HEK293 (cell line): ENCODE results near the gene BRD8.

ENCODE experiments used
- CTCF ChIA-PET: fragments of 350-600 bp; formaldehyde crosslinking; extraction: SDS; loops from one replicate; lab custom pipeline; 2021; ENCODE audit warnings: antibody characterized with exemption; lab: Yijun Ruan, JAX
- POLR2A ChIA-PET: fragments of 300-600 bp; formaldehyde crosslinking; extraction: SDS; loops from one replicate; lab custom pipeline; 2020; ENCODE audit warnings: antibody characterized with exemption, inconsistent platforms; lab: Yijun Ruan, JAX
- H3K27ac ChIP-seq: fragments of 200-500 bp; sonication (Bioruptor generic); 2 replicates; pipeline ENCODE4 v1.5.1; 2014; ENCODE audit warnings: low read depth, low read length, control low read depth, inconsistent platforms; ENCODE audit errors: extremely low read depth
- H3K36me3 ChIP-seq, 2 experiments: fragments of 200-500 bp in 1 of 2; sonication (Bioruptor generic) in 1 of 2; 1 replicate in 1 of 2; 2 replicates in 1 of 2; pipeline ENCODE4 v1.5.1; 2014 to 2017; ENCODE audit warnings: inconsistent platforms in 2 of 2, low read length in 2 of 2; ENCODE audit not compliant: control insufficient read depth in 2 of 2, insufficient read depth in 1 of 2
- H3K4me1 ChIP-seq: fragments of 200-500 bp; sonication (Bioruptor generic); 2 replicates; pipeline ENCODE4 v1.5.1; 2014; ENCODE audit warnings: mild to moderate bottlenecking, low read length, inconsistent platforms; ENCODE audit not compliant: control insufficient read depth, insufficient read depth
- H3K4me3 ChIP-seq: 2 replicates; pipeline ENCODE4 v1.5.1; 2011; ENCODE audit warnings: low read depth, mild to moderate bottlenecking, control low read depth, low read length, moderate library complexity
- H3K9me3 ChIP-seq: fragments of 200-500 bp; sonication (Bioruptor generic); 2 replicates; pipeline ENCODE4 v1.5.1; 2014; ENCODE audit warnings: low read depth, low read length, inconsistent platforms; ENCODE audit not compliant: control insufficient read depth, insufficient read depth
- GFI1B ChIP-seq: fragments of 450-650 bp; formaldehyde crosslinking; IDR thresholded peaks from 2 replicates; pipeline ENCODE4 v1.5.1; 2016; ENCODE audit warnings: missing biosample characterization, missing genetic modification characterization
- GLI2 ChIP-seq: fragments of 450-650 bp; formaldehyde crosslinking; IDR thresholded peaks from 2 replicates; pipeline ENCODE4; 2017; ENCODE audit warnings: missing biosample characterization, missing genetic modification characterization, low read depth, borderline replicate concordance
- KLF16 ChIP-seq: fragments of 450-650 bp; formaldehyde crosslinking; IDR thresholded peaks from 2 replicates; pipeline ENCODE4 v1.5.1; 2017; ENCODE audit warnings: missing biosample characterization, missing genetic modification characterization
- KLF8 ChIP-seq: fragments of 450-650 bp; formaldehyde crosslinking; IDR thresholded peaks from 2 replicates; pipeline ENCODE4 v1.5.1; 2016; ENCODE audit warnings: missing biosample characterization, missing genetic modification characterization
- MYNN ChIP-seq: fragments of 450-650 bp; formaldehyde crosslinking; IDR thresholded peaks from 2 replicates; pipeline ENCODE4 v1.5.1; 2016; ENCODE audit warnings: missing biosample characterization, missing genetic modification characterization, borderline replicate concordance
- SP3 ChIP-seq: fragments of 450-650 bp; formaldehyde crosslinking; IDR thresholded peaks from 2 replicates; pipeline ENCODE4 v1.5.1; 2016; ENCODE audit warnings: missing biosample characterization, missing genetic modification characterization
- ZIC2 ChIP-seq: fragments of 450-650 bp; formaldehyde crosslinking; IDR thresholded peaks from 2 replicates; pipeline ENCODE4 v1.5.1; 2016; ENCODE audit warnings: missing biosample characterization, missing genetic modification characterization
- ZNF292 ChIP-seq: fragments of 450-650 bp; formaldehyde crosslinking; IDR thresholded peaks from 2 replicates; pipeline ENCODE4 v1.5.1; 2016; ENCODE audit warnings: low read depth, missing biosample characterization, missing genetic modification characterization, borderline replicate concordance
- ZNF311 ChIP-seq: fragments of 450-650 bp; formaldehyde crosslinking; IDR thresholded peaks from 2 replicates; pipeline ENCODE4 v1.5.1; 2017; ENCODE audit warnings: missing biosample characterization, missing genetic modification characterization, borderline replicate concordance
- ZNF501 ChIP-seq: fragments of 450-650 bp; formaldehyde crosslinking; IDR thresholded peaks from 2 replicates; pipeline ENCODE4 v1.5.1; 2016; ENCODE audit warnings: missing biosample characterization, missing genetic modification characterization
- ZNF561 ChIP-seq: fragments of 450-650 bp; IDR thresholded peaks from 2 replicates; pipeline ENCODE4 v1.5.1; 2018; ENCODE audit warnings: missing biosample characterization, missing genetic modification characterization, borderline replicate concordance
- ZNF626 ChIP-seq: fragments of 450-650 bp; sonication (Bioruptor Pico); formaldehyde crosslinking; IDR thresholded peaks from 2 replicates; pipeline ENCODE4 v1.5.1; 2018; ENCODE audit warnings: missing biosample characterization, missing genetic modification characterization, inconsistent platforms
- ZNF707 ChIP-seq: fragments of 450-650 bp; formaldehyde crosslinking; IDR thresholded peaks from 2 replicates; pipeline ENCODE4 v1.5.1; 2016; ENCODE audit warnings: missing biosample characterization, missing genetic modification characterization
- ZNF76 ChIP-seq: fragments of 450-650 bp; formaldehyde crosslinking; IDR thresholded peaks from 2 replicates; pipeline ENCODE4; 2016; ENCODE audit warnings: low read depth, missing biosample characterization, missing genetic modification characterization, borderline replicate concordance
- TF ChIP-seq, protein P1 (sequence below): fragments of 450-650 bp; formaldehyde crosslinking; IDR thresholded peaks from 2 replicates; pipeline ENCODE4 v1.5.1; 2016; ENCODE audit warnings: missing biosample characterization, missing genetic modification characterization, borderline replicate concordance
- TF ChIP-seq, protein P2 (sequence below): fragments of 450-650 bp; formaldehyde crosslinking; IDR thresholded peaks from 2 replicates; pipeline ENCODE4 v1.5.1; 2017; ENCODE audit warnings: missing biosample characterization, missing genetic modification characterization
- TF ChIP-seq, protein P3 (sequence below): fragments of 450-650 bp; formaldehyde crosslinking; IDR thresholded peaks from 2 replicates; pipeline ENCODE4 v1.5.1; 2016; ENCODE audit warnings: missing biosample characterization, missing genetic modification characterization, borderline replicate concordance
- TF ChIP-seq, protein P4 (sequence below): IDR thresholded peaks from 2 replicates; pipeline ENCODE4 v1.6.1; 2011; ENCODE audit warnings: mild to moderate bottlenecking, low read depth, low read length, borderline replicate concordance

The BRD8 gene

DNA sequence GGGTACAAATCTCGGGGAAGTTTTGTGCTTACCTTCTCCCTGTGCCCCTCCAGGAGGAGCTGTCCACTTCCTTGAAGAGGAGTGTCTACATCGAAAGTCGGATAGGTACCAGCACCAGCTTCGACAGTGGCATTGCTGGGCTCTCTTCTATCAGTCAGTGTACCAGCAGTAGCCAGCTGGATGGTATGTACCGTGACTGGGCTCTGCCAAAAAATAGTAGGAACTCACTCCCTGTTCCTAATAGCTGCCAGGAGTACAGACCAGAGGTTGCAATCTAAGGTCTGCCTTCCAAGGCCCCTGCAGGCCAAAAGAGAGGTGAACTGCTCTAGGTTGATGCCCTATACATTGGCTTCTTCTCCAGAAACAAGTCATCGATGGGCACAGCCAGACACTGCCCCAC is 4.4 kb upstream of the BRD8 start (continued):
- no peak for TF ChIP-seq ZNF561 (tag by site-specific recombination)
- TF ChIP-seq, all 188 proteins: peak for 0

DNA sequence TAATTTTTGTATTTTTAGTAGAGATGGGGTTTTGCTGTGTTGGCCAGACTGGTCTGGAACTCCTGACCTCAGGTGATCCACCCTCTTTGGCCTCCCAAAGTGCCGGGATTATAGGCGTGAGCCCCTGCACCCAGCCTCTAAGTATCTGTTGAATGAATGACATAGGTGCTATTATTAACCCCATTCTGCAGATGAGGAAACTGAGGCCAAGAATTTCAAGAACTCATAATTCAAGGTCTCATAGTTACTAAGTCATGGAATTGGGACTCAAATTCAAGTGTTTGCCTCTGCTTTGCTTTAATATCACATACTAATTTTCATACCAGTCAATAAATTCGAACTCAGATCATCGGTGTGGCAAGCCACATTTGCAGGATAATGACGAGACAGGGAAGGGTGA is 2.4 kb upstream of the BRD8 start:
- CTCF ChIA-PET = interaction anchor here (0.5 to 4.1 kb wide), 14 partner anchors 8 to 323 kb away, joined by 3 to 19 read pairs (median 4); partner anchors contain the start of gene CDC23
- TF ChIP-seq, protein P1, sequence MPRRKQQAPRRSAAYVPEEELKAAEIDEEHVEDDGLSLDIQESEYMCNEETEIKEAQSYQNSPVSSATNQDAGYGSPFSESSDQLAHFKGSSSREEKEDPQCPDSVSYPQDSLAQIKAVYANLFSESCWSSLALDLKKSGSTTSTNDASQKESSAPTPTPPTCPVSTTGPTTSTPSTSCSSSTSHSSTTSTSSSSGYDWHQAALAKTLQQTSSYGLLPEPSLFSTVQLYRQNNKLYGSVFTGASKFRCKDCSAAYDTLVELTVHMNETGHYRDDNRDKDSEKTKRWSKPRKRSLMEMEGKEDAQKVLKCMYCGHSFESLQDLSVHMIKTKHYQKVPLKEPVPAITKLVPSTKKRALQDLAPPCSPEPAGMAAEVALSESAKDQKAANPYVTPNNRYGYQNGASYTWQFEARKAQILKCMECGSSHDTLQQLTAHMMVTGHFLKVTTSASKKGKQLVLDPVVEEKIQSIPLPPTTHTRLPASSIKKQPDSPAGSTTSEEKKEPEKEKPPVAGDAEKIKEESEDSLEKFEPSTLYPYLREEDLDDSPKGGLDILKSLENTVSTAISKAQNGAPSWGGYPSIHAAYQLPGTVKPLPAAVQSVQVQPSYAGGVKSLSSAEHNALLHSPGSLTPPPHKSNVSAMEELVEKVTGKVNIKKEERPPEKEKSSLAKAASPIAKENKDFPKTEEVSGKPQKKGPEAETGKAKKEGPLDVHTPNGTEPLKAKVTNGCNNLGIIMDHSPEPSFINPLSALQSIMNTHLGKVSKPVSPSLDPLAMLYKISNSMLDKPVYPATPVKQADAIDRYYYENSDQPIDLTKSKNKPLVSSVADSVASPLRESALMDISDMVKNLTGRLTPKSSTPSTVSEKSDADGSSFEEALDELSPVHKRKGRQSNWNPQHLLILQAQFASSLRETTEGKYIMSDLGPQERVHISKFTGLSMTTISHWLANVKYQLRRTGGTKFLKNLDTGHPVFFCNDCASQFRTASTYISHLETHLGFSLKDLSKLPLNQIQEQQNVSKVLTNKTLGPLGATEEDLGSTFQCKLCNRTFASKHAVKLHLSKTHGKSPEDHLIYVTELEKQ (tag by site-specific recombination) = no peak
- TF ChIP-seq SP3 (tag by site-specific recombination) = no peak
- TF ChIP-seq ZNF292 (tag by site-specific recombination) = no peak
- no peak for TF ChIP-seq GFI1B (tag by site-specific recombination)
- no peak for TF ChIP-seq ZNF501 (tag by site-specific recombination)
- TF ChIP-seq KLF8 (tag by site-specific recombination) = no peak
- no peak for TF ChIP-seq ZNF626
- no peak for TF ChIP-seq ZNF76 (tag by site-specific recombination)
- TF ChIP-seq GLI2 (tag by site-specific recombination) = no peak
- TF ChIP-seq ZIC2 (tag by site-specific recombination) = no peak
- TF ChIP-seq MYNN = no peak
- TF ChIP-seq ZNF707 (tag by site-specific recombination) = no peak
- TF ChIP-seq, protein P2, sequence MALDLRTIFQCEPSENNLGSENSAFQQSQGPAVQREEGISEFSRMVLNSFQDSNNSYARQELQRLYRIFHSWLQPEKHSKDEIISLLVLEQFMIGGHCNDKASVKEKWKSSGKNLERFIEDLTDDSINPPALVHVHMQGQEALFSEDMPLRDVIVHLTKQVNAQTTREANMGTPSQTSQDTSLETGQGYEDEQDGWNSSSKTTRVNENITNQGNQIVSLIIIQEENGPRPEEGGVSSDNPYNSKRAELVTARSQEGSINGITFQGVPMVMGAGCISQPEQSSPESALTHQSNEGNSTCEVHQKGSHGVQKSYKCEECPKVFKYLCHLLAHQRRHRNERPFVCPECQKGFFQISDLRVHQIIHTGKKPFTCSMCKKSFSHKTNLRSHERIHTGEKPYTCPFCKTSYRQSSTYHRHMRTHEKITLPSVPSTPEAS = no peak
- TF ChIP-seq KLF16 = no peak
- TF ChIP-seq, protein P3, sequence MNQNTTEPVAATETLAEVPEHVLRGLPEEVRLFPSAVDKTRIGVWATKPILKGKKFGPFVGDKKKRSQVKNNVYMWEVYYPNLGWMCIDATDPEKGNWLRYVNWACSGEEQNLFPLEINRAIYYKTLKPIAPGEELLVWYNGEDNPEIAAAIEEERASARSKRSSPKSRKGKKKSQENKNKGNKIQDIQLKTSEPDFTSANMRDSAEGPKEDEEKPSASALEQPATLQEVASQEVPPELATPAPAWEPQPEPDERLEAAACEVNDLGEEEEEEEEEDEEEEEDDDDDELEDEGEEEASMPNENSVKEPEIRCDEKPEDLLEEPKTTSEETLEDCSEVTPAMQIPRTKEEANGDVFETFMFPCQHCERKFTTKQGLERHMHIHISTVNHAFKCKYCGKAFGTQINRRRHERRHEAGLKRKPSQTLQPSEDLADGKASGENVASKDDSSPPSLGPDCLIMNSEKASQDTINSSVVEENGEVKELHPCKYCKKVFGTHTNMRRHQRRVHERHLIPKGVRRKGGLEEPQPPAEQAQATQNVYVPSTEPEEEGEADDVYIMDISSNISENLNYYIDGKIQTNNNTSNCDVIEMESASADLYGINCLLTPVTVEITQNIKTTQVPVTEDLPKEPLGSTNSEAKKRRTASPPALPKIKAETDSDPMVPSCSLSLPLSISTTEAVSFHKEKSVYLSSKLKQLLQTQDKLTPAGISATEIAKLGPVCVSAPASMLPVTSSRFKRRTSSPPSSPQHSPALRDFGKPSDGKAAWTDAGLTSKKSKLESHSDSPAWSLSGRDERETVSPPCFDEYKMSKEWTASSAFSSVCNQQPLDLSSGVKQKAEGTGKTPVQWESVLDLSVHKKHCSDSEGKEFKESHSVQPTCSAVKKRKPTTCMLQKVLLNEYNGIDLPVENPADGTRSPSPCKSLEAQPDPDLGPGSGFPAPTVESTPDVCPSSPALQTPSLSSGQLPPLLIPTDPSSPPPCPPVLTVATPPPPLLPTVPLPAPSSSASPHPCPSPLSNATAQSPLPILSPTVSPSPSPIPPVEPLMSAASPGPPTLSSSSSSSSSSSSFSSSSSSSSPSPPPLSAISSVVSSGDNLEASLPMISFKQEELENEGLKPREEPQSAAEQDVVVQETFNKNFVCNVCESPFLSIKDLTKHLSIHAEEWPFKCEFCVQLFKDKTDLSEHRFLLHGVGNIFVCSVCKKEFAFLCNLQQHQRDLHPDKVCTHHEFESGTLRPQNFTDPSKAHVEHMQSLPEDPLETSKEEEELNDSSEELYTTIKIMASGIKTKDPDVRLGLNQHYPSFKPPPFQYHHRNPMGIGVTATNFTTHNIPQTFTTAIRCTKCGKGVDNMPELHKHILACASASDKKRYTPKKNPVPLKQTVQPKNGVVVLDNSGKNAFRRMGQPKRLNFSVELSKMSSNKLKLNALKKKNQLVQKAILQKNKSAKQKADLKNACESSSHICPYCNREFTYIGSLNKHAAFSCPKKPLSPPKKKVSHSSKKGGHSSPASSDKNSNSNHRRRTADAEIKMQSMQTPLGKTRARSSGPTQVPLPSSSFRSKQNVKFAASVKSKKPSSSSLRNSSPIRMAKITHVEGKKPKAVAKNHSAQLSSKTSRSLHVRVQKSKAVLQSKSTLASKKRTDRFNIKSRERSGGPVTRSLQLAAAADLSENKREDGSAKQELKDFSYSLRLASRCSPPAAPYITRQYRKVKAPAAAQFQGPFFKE = no peak
- TF ChIP-seq ZNF311 (tag by site-specific recombination) = no peak
- TF ChIP-seq, protein P4, sequence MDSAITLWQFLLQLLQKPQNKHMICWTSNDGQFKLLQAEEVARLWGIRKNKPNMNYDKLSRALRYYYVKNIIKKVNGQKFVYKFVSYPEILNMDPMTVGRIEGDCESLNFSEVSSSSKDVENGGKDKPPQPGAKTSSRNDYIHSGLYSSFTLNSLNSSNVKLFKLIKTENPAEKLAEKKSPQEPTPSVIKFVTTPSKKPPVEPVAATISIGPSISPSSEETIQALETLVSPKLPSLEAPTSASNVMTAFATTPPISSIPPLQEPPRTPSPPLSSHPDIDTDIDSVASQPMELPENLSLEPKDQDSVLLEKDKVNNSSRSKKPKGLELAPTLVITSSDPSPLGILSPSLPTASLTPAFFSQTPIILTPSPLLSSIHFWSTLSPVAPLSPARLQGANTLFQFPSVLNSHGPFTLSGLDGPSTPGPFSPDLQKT = no peak
- Histone ChIP-seq H3K4me1 (0 out of 2 replicates have a peak, but pooled peaks cover 3% of the 10 kb centered on the region), H3K4me3 (no peak overlapping the region), H3K36me3 (peaks cover 35 to 64% of the 10 kb centered on the region in 2 experiments), H3K27ac (no peak overlapping the region), H3K9me3 (no peaks in the 10 kb centered on the region)
- POLR2A ChIA-PET = interaction anchor here (1.0 kb wide), 1 partner anchor 172 kb away, joined by 3 read pairs; no protein-coding TSS in a partner anchor
